ENCODE data around the gene VIPR2. TPM values are rescaled to one million over a fixed set of nuclear protein-coding genes. Genes with fewer than 3 reads are reported as not detected.
"Not testable (repeated sequence)": the region's sequence is repeated elsewhere in the genome, so short reads cannot be mapped to it uniquely, and the experiment has no call there.

The VIPR2 gene
- total RNA-seq, 2 donors from 2014 or later, result 10.9 to 18.2 TPM

GRCh38 chr7:159172400-159172799, 27.7 kb upstream of the VIPR2 start:
- Histone ChIP-seq H3K36me3 (replicated peaks in 1 of 2; ENCODE audit: insufficient read depth in 1 of 2, low read depth in 2 of 2) (no peaks in the 10 kb centered on the region), H3K4me3 (no peak overlapping the region), H3K4me1 (no peaks in the 10 kb centered on the region), H3K9me3 (peaks cover 0 to 4% (median 0%) of the 10 kb centered on the region in 3 donors), H3K27me3 (no peaks in the 10 kb centered on the region), H3K27ac (no peak overlapping the region)
- intact Hi-C loops (cut with DNase I), result no loop called here
- DNase-seq, result no peak
- ATAC-seq, result no peak
- WGBS, 2 donors, result 76 to 79% methylated on average over 9 of the region's 9 CpGs
- TF ChIP-seq, protein P1, sequence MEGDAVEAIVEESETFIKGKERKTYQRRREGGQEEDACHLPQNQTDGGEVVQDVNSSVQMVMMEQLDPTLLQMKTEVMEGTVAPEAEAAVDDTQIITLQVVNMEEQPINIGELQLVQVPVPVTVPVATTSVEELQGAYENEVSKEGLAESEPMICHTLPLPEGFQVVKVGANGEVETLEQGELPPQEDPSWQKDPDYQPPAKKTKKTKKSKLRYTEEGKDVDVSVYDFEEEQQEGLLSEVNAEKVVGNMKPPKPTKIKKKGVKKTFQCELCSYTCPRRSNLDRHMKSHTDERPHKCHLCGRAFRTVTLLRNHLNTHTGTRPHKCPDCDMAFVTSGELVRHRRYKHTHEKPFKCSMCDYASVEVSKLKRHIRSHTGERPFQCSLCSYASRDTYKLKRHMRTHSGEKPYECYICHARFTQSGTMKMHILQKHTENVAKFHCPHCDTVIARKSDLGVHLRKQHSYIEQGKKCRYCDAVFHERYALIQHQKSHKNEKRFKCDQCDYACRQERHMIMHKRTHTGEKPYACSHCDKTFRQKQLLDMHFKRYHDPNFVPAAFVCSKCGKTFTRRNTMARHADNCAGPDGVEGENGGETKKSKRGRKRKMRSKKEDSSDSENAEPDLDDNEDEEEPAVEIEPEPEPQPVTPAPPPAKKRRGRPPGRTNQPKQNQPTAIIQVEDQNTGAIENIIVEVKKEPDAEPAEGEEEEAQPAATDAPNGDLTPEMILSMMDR (IDR thresholded peaks at IDR 0.05), result no peak
- no peak for TF ChIP-seq POLR2A (IDR thresholded peaks at IDR 0.05)

DNA sequence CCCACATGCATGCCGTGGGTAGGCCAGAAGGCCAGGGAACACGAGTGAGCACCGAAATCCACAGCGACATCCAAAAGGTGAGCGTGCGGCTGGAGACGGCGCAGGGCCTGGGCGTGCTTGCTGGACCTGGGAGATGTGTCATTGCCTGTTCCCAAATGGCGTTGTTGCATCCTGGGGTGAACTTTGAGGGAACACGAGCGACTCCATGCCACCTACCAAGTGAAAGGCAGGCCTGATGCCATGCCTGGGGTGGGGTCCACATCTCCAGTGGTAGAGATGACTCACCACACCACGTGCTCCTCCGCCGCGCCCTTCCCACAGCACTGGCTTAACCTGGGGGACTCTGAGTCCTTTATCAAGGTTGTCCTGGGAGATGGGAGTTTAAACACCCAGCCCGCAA, 24.7 kb upstream of the VIPR2 start:
- H3K36me3 ChIP-seq (replicated peaks in 1 of 2; ENCODE audit: insufficient read depth in 1 of 2, low read depth in 2 of 2), result no peaks in the 10 kb centered on the region
- H3K4me1 ChIP-seq, result no peaks in the 10 kb centered on the region
- 80 to 86% methylated on average over 14 to 17 of the region's 17 CpGs for WGBS, 2 donors
- no peak for TF ChIP-seq POLR2A (IDR thresholded peaks at IDR 0.05)
- TF ChIP-seq, protein P1 (IDR thresholded peaks at IDR 0.05), result no peak
- no peaks in the 10 kb centered on the region for H3K27me3 ChIP-seq
- H3K4me3 ChIP-seq, result no peak overlapping the region
- H3K9me3 ChIP-seq, result peaks cover 0 to 4% (median 0%) of the 10 kb centered on the region in 3 donors
- H3K27ac ChIP-seq, result no peak overlapping the region
- no peak for ATAC-seq
- DNase-seq, result no peak
- intact Hi-C loops (cut with DNase I), result no loop called here

- H3K27me3 ChIP-seq, result no peaks in the 10 kb centered on the region
- H3K9me3 ChIP-seq, result no peaks in the 10 kb centered on the region
- no peak overlapping the region for H3K27ac ChIP-seq
- H3K36me3 ChIP-seq (replicated peaks in 1 of 2; ENCODE audit: insufficient read depth in 1 of 2, low read depth in 2 of 2), result no peaks in the 10 kb centered on the region
- TF ChIP-seq, protein P1 (IDR thresholded peaks at IDR 0.05), result no peak
- no peak for TF ChIP-seq POLR2A (IDR thresholded peaks at IDR 0.05)
- WGBS, 2 donors, result 83 to 87% methylated on average over 15 of the region's 15 CpGs
- intact Hi-C loops (cut with DNase I), result no loop called here
- H3K4me1 ChIP-seq, result no peaks in the 10 kb centered on the region
- no peak for DNase-seq
- no peak overlapping the region for H3K4me3 ChIP-seq
- no peak for ATAC-seq
Observed at GRCh38 chr7:159167139-159167538, 22.5 kb upstream of the VIPR2 start.

- intact Hi-C loops (cut with DNase I), result no loop called here
Observed at GRCh38 chr7:159166530-159166929, 21.9 kb upstream of the VIPR2 start.

DNA sequence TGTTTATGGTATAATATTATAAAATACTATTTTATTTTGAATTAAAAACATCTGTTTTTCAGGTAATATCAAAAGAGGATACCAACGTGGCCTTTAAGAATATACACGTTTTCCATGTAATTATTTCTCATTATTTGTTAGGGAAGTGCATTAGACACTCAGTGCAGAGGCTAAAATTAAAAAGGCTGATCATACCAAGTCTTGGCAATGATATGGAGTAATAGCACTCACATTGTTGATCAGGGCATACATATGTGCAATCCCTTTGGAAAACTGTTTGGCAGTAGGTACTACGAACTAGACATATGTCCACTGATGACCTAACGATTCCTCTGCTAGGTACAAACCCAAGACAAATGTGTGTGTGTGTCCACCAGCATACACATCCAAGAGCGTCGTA, 20.7 kb upstream of the VIPR2 start:
- Histone ChIP-seq H3K27ac (no peak overlapping the region), H3K27me3 (no peaks in the 10 kb centered on the region), H3K9me3 (no peaks in the 10 kb centered on the region), H3K36me3 (replicated peaks in 1 of 2; ENCODE audit: insufficient read depth in 1 of 2, low read depth in 2 of 2) (no peaks in the 10 kb centered on the region), H3K4me3 (no peak overlapping the region), H3K4me1 (no peaks in the 10 kb centered on the region)
- intact Hi-C loops (cut with DNase I), result no loop called here
- WGBS, 2 donors, result 77 to 79% methylated on average over 6 of the region's 6 CpGs
- TF ChIP-seq POLR2A (IDR thresholded peaks at IDR 0.05), result no peak
- TF ChIP-seq, protein P1 (IDR thresholded peaks at IDR 0.05), result no peak
- ATAC-seq (no peak), DNase-seq (no peak)

More at GRCh38 chr7:159166530-159166929, 21.9 kb upstream of the VIPR2 start:
- H3K4me1 ChIP-seq, result no peaks in the 10 kb centered on the region
- no peak for ATAC-seq
- H3K9me3 ChIP-seq, result no peaks in the 10 kb centered on the region
- no peaks in the 10 kb centered on the region for H3K27me3 ChIP-seq
- WGBS, 2 donors, result 54 to 61% methylated on average over 3 of the region's 3 CpGs
- no peak for DNase-seq
- H3K36me3 ChIP-seq (replicated peaks in 1 of 2; ENCODE audit: insufficient read depth in 1 of 2, low read depth in 2 of 2), result no peaks in the 10 kb centered on the region
- TF ChIP-seq, protein P1 (IDR thresholded peaks at IDR 0.05), result no peak
- no peak for TF ChIP-seq POLR2A (IDR thresholded peaks at IDR 0.05)
- H3K4me3 ChIP-seq, result no peak overlapping the region
- H3K27ac ChIP-seq, result no peak overlapping the region

- H3K9me3 ChIP-seq; intact Hi-C loops (cut with DNase I); H3K36me3 ChIP-seq (replicated peaks in 1 of 2; ENCODE audit: insufficient read depth in 1 of 2, low read depth in 2 of 2); H3K27ac ChIP-seq; H3K27me3 ChIP-seq; ATAC-seq; H3K4me3 ChIP-seq; DNase-seq; H3K4me1 ChIP-seq: not testable (repeated sequence)
- 35 to 77% methylated on average over 4 to 6 of the region's 11 CpGs for WGBS, 2 donors
Observed at GRCh38 chr7:159163703-159164301, 19.1 kb upstream of the VIPR2 start.

GRCh38 chr7:159162050-159162626, 17.5 kb upstream of the VIPR2 start:
- DNase-seq; intact Hi-C loops (cut with DNase I); H3K36me3 ChIP-seq (replicated peaks in 1 of 2; ENCODE audit: insufficient read depth in 1 of 2, low read depth in 2 of 2); H3K4me1 ChIP-seq; H3K27me3 ChIP-seq; H3K27ac ChIP-seq; H3K9me3 ChIP-seq; ATAC-seq; H3K4me3 ChIP-seq: not testable (repeated sequence)
- WGBS, 2 donors, result 85 to 91% methylated on average over 21 of the region's 21 CpGs
